K562 (cell line): ENCODE measurements around the gene BRPF1. TPM values are rescaled to one million over a fixed set of nuclear protein-coding genes. Genes with fewer than 3 reads are reported as not detected.

Experiments used
- BRD9 ChIP-seq: fragments of 450-650 bp; IDR thresholded peaks from 2 replicates; pipeline ENCODE4 v1.6.1; 2018; ENCODE audit warnings: low read depth; ENCODE audit not compliant: partially characterized antibody
- CHD7 ChIP-seq: fragments of 200-600 bp; sonication (generic); IDR thresholded peaks from one replicate; pipeline ENCODE4 v1.6.1; 2012; ENCODE audit warnings: mild to moderate bottlenecking, low read depth, low read length, inconsistent platforms
- GABPB1 ChIP-seq: sonication (generic); formaldehyde crosslinking; IDR thresholded peaks from 2 replicates; pipeline ENCODE4 v1.8.0; 2022; ENCODE audit warnings: mild to moderate bottlenecking, missing genetic modification reagents
- GABPB2 ChIP-seq: fragments of 250-450 bp; sonication (Bioruptor Pico); conservative IDR thresholded peaks from 2 replicates; pipeline ENCODE4 v1.5.1; 2021; ENCODE audit warnings: mild to moderate bottlenecking
- HDAC8 ChIP-seq: fragments of 450-650 bp; IDR thresholded peaks from 2 replicates; pipeline ENCODE4 v1.6.1; 2016; ENCODE audit warnings: mild to moderate bottlenecking, missing genetic modification characterization, moderate library complexity, missing compliant biosample characterization
- HMGN3 ChIP-seq: IDR thresholded peaks from 2 replicates; pipeline ENCODE4 v1.6.1; 2011; ENCODE audit warnings: borderline replicate concordance, low read depth, mild to moderate bottlenecking, mixed read lengths, low read length; ENCODE audit not compliant: insufficient read length; ENCODE audit errors: extremely low read depth
- MLX ChIP-seq, 2 experiments: fragments of 450-650 bp in 1 of 2; sonication (generic) in 1 of 2; formaldehyde crosslinking; conservative IDR thresholded peaks; 2 replicates each; pipeline versions ENCODE4 v1.4.0 to v1.8.1; 2020 to 2022; ENCODE audit warnings: mild to moderate bottlenecking in 1 of 2, missing genetic modification reagents in 1 of 2
- SIN3B ChIP-seq: fragments of 450-650 bp; IDR thresholded peaks from 2 replicates; pipeline ENCODE4 v1.6.1; 2017; ENCODE audit warnings: low read depth, mild to moderate bottlenecking, moderate library complexity
- SUPT5H ChIP-seq: fragments of 450-650 bp; IDR thresholded peaks from 2 replicates; pipeline ENCODE4 v1.6.1; 2016
- polyA plus RNA-seq, 8 experiments: library from polyadenylated mRNA; depleted of rRNA in 4 of 8; stranded (reverse) in 5 of 8; unstranded in 3 of 8; fragments of >200 nt; fragmentation: Nextera tagmentation in 2 of 8; fragmentation: Illumina TruSeq in 1 of 8; extraction: Ambion mirVana in 2 of 8; extraction: Trizol in 1 of 8; gene quantifications; 2 replicates each; pipeline versions ENCODE4 v1.2.1 to v1.2.3, GENCODE V29; 2011 to 2014; ENCODE audit warnings: inconsistent platforms in 1 of 8, missing spikeins in 1 of 8
- total RNA-seq, 7 experiments: library from RNA; depleted of rRNA in 6 of 7; stranded (reverse); fragments of >200 nt in 6 of 7; fragmentation: Illumina TruSeq in 2 of 7; extraction: Trizol in 2 of 7; gene quantifications; 2 replicates each; pipeline versions ENCODE4 v1.2.1 to v1.2.3, GENCODE V29; 2011 to 2021; ENCODE audit warnings: low replicate concordance in 1 of 7
- TF ChIP-seq, protein P1 (sequence below): sonication (generic); formaldehyde crosslinking; IDR thresholded peaks from 2 replicates; pipeline ENCODE4 v1.8.0; 2023; ENCODE audit warnings: mild to moderate bottlenecking, missing genetic modification reagents

BRPF1 gene
- total and polyA plus RNA-seq, 9 of the 15 experiments (the other 6 are each of a cell fraction or from before 2014, with no cell fraction given), result 1.1 to 40.2 (median 23.5) TPM

DNA sequence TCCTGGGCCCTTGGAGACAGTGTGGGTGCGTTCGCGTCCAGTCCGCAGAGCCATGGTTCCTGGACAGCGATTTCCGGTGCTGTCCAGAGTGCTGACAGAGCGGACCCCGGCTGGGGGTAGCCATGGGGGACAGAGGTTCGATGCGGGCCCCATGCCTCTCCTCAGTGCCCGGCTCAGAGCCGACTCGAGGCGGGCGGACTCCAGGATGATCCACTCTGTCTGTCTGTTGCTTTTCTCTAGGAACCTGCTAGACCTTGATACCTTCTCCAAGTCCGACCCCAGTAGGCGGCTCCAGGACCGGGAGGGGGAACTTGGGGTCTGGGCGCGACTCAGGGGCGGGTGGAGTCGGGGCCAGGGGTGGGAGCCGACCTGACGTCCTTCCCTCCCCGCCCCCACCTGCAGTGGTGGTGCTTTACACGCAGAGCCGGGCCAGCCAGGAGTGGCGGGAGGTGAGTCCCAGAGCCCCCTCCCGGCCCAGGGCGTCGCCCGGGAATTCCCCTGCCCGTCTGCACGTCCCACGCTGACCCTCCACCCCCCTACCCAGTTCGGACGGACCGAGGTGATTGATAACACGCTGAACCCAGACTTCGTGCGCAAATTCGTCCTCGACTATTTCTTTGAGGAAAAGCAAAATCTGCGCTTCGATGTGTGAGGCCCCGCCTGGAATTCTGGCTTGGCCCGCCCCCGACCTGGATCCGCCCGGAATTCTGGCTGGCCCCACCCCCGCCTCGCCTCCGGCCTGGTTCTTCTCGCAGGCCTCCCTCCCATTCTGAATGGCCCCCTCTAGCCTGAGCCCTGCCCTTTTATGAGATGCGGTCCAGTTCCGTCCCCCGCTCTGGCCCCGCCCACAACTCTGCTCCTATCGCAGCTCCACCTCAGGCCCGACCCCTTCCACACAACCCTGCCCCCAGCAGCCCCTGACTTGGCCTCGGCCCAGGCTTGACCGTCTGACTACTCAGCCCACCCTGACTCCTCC is 26.9 kb upstream of the BRPF1 start (continued):
- TF ChIP-seq HDAC8 (tag) (no peak), CHD7 (no peak), GABPB2 (CRISPR knock-in tag) (no peak), SUPT5H (no peak), BRD9 (no peak), SIN3B (no peak), MLX (CRISPR knock-in tag; conservative IDR thresholded peaks at IDR 0.05) (0 out of 4 replicates have a peak, but pooled peaks of 1 of the 2 experiments have one; percentile 56), HMGN3 (peak; percentile 59), GABPB1 (CRISPR knock-in tag) (peak; percentile 93)
- TF ChIP-seq, protein P1, sequence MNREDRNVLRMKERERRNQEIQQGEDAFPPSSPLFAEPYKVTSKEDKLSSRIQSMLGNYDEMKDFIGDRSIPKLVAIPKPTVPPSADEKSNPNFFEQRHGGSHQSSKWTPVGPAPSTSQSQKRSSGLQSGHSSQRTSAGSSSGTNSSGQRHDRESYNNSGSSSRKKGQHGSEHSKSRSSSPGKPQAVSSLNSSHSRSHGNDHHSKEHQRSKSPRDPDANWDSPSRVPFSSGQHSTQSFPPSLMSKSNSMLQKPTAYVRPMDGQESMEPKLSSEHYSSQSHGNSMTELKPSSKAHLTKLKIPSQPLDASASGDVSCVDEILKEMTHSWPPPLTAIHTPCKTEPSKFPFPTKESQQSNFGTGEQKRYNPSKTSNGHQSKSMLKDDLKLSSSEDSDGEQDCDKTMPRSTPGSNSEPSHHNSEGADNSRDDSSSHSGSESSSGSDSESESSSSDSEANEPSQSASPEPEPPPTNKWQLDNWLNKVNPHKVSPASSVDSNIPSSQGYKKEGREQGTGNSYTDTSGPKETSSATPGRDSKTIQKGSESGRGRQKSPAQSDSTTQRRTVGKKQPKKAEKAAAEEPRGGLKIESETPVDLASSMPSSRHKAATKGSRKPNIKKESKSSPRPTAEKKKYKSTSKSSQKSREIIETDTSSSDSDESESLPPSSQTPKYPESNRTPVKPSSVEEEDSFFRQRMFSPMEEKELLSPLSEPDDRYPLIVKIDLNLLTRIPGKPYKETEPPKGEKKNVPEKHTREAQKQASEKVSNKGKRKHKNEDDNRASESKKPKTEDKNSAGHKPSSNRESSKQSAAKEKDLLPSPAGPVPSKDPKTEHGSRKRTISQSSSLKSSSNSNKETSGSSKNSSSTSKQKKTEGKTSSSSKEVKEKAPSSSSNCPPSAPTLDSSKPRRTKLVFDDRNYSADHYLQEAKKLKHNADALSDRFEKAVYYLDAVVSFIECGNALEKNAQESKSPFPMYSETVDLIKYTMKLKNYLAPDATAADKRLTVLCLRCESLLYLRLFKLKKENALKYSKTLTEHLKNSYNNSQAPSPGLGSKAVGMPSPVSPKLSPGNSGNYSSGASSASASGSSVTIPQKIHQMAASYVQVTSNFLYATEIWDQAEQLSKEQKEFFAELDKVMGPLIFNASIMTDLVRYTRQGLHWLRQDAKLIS (CRISPR knock-in tag), result peak; percentile 93
